H1 (cell line): Measurements from ENCODE around the gene GHRHR. TPM values are rescaled to one million over a fixed set of nuclear protein-coding genes. Genes with fewer than 3 reads are reported as not detected.

ENCODE experiments used
- KDM5A ChIP-seq: fragments of 200-600 bp; IDR thresholded peaks from 2 replicates; pipeline ENCODE4 v1.7.1; 2012; ENCODE audit warnings: mild to moderate bottlenecking, low read length, inconsistent platforms, mixed read lengths
- RNF2 ChIP-seq: fragments of 200-900, 300-1000 bp; sonication (generic); IDR thresholded peaks from 2 replicates; pipeline ENCODE4 v1.7.1; 2016; ENCODE audit warnings: borderline replicate concordance, low read depth, mild to moderate bottlenecking, antibody characterized with exemption, low read length; ENCODE audit not compliant: poor library complexity, severe bottlenecking; ENCODE audit errors: missing control alignments
- SIX5 ChIP-seq: IDR thresholded peaks from 2 replicates; pipeline ENCODE4 v1.6.1; 2011; ENCODE audit warnings: mild to moderate bottlenecking, low read depth, low read length
- polyA plus RNA-seq, 7 experiments: library from polyadenylated mRNA; depleted of rRNA in 3 of 7; stranded (reverse) in 5 of 7; unstranded in 2 of 7; fragments of >200 nt in 5 of 7; fragments of 200-250 nt in 2 of 7; gene quantifications; 1 replicate in 5 of 7; 2 replicates in 1 of 7; 4 replicates in 1 of 7; pipeline versions ENCODE4 v1.2.1 to v1.2.3, GENCODE V29; 2011 to 2013; ENCODE audit warnings: missing spikeins in 2 of 7, mixed read lengths in 2 of 7
- total RNA-seq: library from RNA; stranded (reverse); fragmentation: NEBNext Ultra II Directional; extraction: Animal tissue kit (Norgen Biotek cat#: 25700); gene quantifications from 2 replicates; pipeline ENCODE4 v1.2.1, GENCODE V29; 2021

Gene GHRHR
- total and polyA plus RNA-seq, 2 of the 8 experiments (the other 6 are each of a cell fraction or from before 2014, with no cell fraction given) = 0.60 to 6.5 TPM

DNA sequence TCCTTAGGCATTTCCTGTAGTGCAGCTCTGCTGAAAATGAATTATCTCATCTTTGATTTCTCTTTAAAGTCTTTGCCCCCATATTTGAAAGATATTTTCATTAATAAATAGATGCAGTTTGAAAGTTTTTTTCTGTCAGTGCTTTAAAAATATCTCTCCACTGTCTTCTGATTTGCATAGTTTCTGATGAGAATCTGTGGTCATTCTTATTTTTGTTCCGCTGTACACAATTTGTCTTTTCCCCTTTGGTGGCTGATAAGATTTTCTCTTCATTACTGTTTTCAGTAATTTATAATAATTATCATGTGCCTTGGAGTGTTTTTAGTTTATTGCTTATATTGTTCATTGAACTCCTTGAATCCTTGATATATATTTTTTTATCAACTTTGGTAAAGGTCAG lies 7.0 kb upstream of the GHRHR start (continued):
- no peak for TF ChIP-seq SIX5
- TF ChIP-seq KDM5A = no peak
- TF ChIP-seq RNF2 = no peak
